ENCODE measurements around the gene DAZAP1.

GRCh38 chr19:1445185-1445931 is 38.0 kb downstream of the DAZAP1 start:
- TF ChIP-seq CTCF (IDR thresholded peaks at IDR 0.05; ENCODE audit: insufficient read depth, low read length, poor library complexity, severe bottlenecking), result peak; percentile 75
- TF ChIP-seq EZH2phosphoT487 (conservative IDR thresholded peaks at IDR 0.05; ENCODE audit: low read length), result no peak
